Peyer's patch (tissue), 4 donors: ENCODE data around the gene TTC5. TPM values are rescaled to one million over a fixed set of nuclear protein-coding genes. Genes with fewer than 3 reads are reported as not detected.

Experiments used
- DNase-seq, 3 donors: peaks; one replicate each; pipeline ENCODE4 v3.0.0-alpha.2; 2017 to 2019
- H3K27ac ChIP-seq, 4 donors: fragments of 200-600 bp; sonication (generic); one replicate each; pipeline ENCODE4 v1.5.1; 2016 to 2019
- H3K27me3 ChIP-seq, 2 donors: fragments of 200-600 bp; sonication (generic); one replicate each; pipeline ENCODE4 v1.5.1; 2019
- H3K36me3 ChIP-seq, 3 donors: fragments of 200-600 bp; sonication (generic); one replicate each; pipeline ENCODE4 v1.5.1; 2016 to 2019
- H3K4me1 ChIP-seq, 4 donors: fragments of 200-600 bp; sonication (generic); one replicate each; pipeline ENCODE4 v1.5.1; 2016 to 2019
- H3K4me3 ChIP-seq, 4 donors: fragments of 200-600 bp; sonication (generic); 1 replicate in 3 of 4; 2 replicates in 1 of 4; pipeline ENCODE4 v1.5.1; 2016 to 2019; ENCODE audit warnings: mild to moderate bottlenecking in 1 of 4
- H3K9me3 ChIP-seq, 4 donors: fragments of 200-600 bp; sonication (generic); one replicate each; pipeline ENCODE4 v1.5.1; 2016 to 2019; ENCODE audit warnings: mild to moderate bottlenecking in 1 of 4
- CTCF ChIP-seq, 6 experiments: fragments of 450-650 bp in 4 of 6; fragments of 200-600 bp in 2 of 6; sonication (generic) in 1 of 6; IDR thresholded peaks; one replicate each; pipeline ENCODE4 v1.5.1; 2017 to 2019; ENCODE audit warnings: antibody characterized with exemption in 6 of 6, mild to moderate bottlenecking in 3 of 6, moderate library complexity in 1 of 6
- POLR2A ChIP-seq, 2 donors: fragments of 450-650 bp; IDR thresholded peaks; one replicate each; pipeline ENCODE4 v1.5.1; 2017; ENCODE audit warnings: antibody characterized with exemption in 2 of 2, mild to moderate bottlenecking in 2 of 2, moderate library complexity in 2 of 2
- total RNA-seq, 4 donors: library from RNA; depleted of rRNA; stranded (reverse); fragments of >200 nt; gene quantifications; one replicate each; pipeline ENCODE4 v1.1.0, GENCODE V29; 2016

The TTC5 gene
- total RNA-seq, 4 donors from 2014 or later = 9.1 to 13.2 (median 11.6) TPM

DNA sequence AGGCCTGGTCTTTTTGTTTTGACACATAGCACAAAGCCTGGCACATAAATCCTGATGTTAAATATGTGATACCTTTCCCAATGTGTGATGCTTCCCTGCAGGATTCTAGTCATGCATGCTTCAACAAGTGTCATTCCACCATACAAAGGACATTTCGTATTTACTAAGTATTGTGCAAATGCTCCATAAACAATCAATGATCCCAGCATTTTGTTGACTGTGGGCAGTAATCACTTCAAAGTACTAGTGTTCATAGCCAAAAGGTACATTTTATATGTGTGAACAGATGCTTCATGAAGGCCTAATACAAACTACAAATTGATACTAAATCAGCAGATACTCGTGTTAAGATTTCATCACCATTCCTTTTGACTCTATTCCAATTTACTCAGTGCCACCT is 23.0 kb upstream of the TTC5 start:
- Histone ChIP-seq H3K4me1 (peaks cover 0 to 3% (median 1%) of the 10 kb centered on the region in 4 donors), H3K36me3 (peaks cover 0 to 35% (median 0%) of the 10 kb centered on the region in 3 donors), H3K27ac (no peak overlapping the region), H3K27me3 (no peaks in the 10 kb centered on the region), H3K9me3 (no peaks in the 10 kb centered on the region), H3K4me3 (no peak overlapping the region)
- TF ChIP-seq CTCF (IDR thresholded peaks at IDR 0.05) = no peak
- TF ChIP-seq POLR2A (IDR thresholded peaks at IDR 0.05) = no peak
- DNase-seq = no peak

GRCh38 chr14:20327005-20327869 is 21.5 kb upstream of the TTC5 start:
- Histone ChIP-seq H3K4me1 (peaks cover 0 to 3% (median 1%) of the 10 kb centered on the region in 4 donors), H3K4me3 (no peak overlapping the region), H3K36me3 (peaks cover 0 to 41% (median 0%) of the 10 kb centered on the region in 3 donors), H3K9me3 (no peaks in the 10 kb centered on the region), H3K27me3 (no peaks in the 10 kb centered on the region), H3K27ac (peak overlapping the region in 2 of 4 donors; percentile 6 to 20)
- TF ChIP-seq POLR2A (IDR thresholded peaks at IDR 0.05) (no peak), CTCF (IDR thresholded peaks at IDR 0.05) (peak; percentile 46 to 91 (median 86))
- no peak for DNase-seq

DNA sequence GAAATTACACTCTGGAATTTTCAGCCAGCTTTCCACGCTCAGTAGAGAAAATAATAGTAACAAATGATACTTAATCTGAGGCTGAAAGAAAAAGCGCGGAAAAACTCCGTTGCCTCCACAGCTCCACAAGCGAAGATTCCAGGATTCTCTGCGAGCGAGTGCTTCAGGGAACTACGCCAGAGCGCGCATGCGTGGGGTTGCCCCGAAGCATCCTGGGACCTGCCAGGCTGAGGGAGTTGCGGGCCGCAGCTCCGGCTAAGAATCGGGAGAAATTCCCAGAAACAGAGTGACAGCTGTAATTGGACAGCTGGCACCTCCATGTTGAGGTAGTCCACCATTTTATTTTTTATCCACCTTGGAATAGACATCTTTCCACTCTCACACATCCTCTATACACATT is 12.0 kb upstream of the TTC5 start:
- H3K36me3 ChIP-seq = peaks cover 0 to 71% (median 0%) of the 10 kb centered on the region in 3 donors
- H3K4me3 ChIP-seq = no peak overlapping the region
- no peak for TF ChIP-seq POLR2A (IDR thresholded peaks at IDR 0.05)
- TF ChIP-seq CTCF (IDR thresholded peaks at IDR 0.05) = no peak
- DNase-seq = no peak
- H3K27ac ChIP-seq = no peak overlapping the region
- no peaks in the 10 kb centered on the region for H3K4me1 ChIP-seq
- no peaks in the 10 kb centered on the region for H3K27me3 ChIP-seq
- no peaks in the 10 kb centered on the region for H3K9me3 ChIP-seq

- H3K27me3 ChIP-seq = no peaks in the 10 kb centered on the region
- H3K36me3 ChIP-seq = peaks cover 0 to 72% (median 0%) of the 10 kb centered on the region in 3 donors
- no peak for DNase-seq
- no peaks in the 10 kb centered on the region for H3K4me1 ChIP-seq
- H3K9me3 ChIP-seq = no peaks in the 10 kb centered on the region
- H3K4me3 ChIP-seq = no peak overlapping the region
- H3K27ac ChIP-seq = no peak overlapping the region
- TF ChIP-seq POLR2A (IDR thresholded peaks at IDR 0.05) (no peak), CTCF (IDR thresholded peaks at IDR 0.05) (no peak)
Observed at GRCh38 chr14:20314026-20314425, 8.3 kb upstream of the TTC5 start.

- Histone ChIP-seq H3K9me3 (no peaks in the 10 kb centered on the region), H3K4me3 (peak overlapping the region; percentile 42 to 82 (median 70)), H3K4me1 (peaks cover 0 to 6% (median 4%) of the 10 kb centered on the region in 4 donors), H3K36me3 (peaks cover 0 to 5% (median 0%) of the 10 kb centered on the region in 3 donors), H3K27me3 (no peaks in the 10 kb centered on the region), H3K27ac (no peak overlapping the region)
- TF ChIP-seq POLR2A (IDR thresholded peaks at IDR 0.05) (no peak), CTCF (IDR thresholded peaks at IDR 0.05) (no peak)
- DNase-seq = no peak
Observed at GRCh38 chr14:20306079-20306423, 300 bp upstream of the TTC5 start.
